Calu3 (cell line): Measurements from ENCODE around the gene CLEC17A. TPM values are rescaled to one million over a fixed set of nuclear protein-coding genes. Genes with fewer than 3 reads are reported as not detected.

Source experiments
- BruUV-seq: library from RNA; stranded (reverse); fragments of 400-500 nt; replicated peaks from 2 replicates; lab custom pipeline; 2021; lab: Mats Ljungman, UMichigan
- CTCF ChIA-PET: fragments of 300-600 bp; sonication (Branson Sonifier 250); formaldehyde crosslinking; loops from one replicate; lab custom pipeline; 2022; ENCODE audit warnings: antibody characterized with exemption; lab: Charles Lee
- DNase-seq: peaks from one replicate; pipeline ENCODE4 v3.0.0; 2022
- H3K27ac Mint-ChIP-seq: one replicate; pipeline ENCODE4 v1.8.0; 2022; ENCODE audit warnings: mixed read lengths; ENCODE audit not compliant: unreplicated experiment
- H3K27me3 Mint-ChIP-seq: one replicate; pipeline ENCODE4 v1.8.0; 2022; ENCODE audit warnings: mixed read lengths; ENCODE audit not compliant: unreplicated experiment
- H3K36me3 Mint-ChIP-seq: one replicate; pipeline ENCODE4 v1.8.0; 2022; ENCODE audit warnings: mild to moderate bottlenecking, moderate library complexity, mixed read lengths; ENCODE audit not compliant: insufficient read depth, unreplicated experiment
- H3K4me1 Mint-ChIP-seq: one replicate; pipeline ENCODE4 v1.8.0; 2022; ENCODE audit warnings: mild to moderate bottlenecking, low read depth, mixed read lengths; ENCODE audit not compliant: unreplicated experiment
- H3K4me3 Mint-ChIP-seq: one replicate; pipeline ENCODE4 v1.8.0; 2022; ENCODE audit warnings: mild to moderate bottlenecking, low read depth, moderate library complexity, mixed read lengths; ENCODE audit not compliant: unreplicated experiment
- H3K9me3 Mint-ChIP-seq: one replicate; pipeline ENCODE4 v1.8.0; 2022; ENCODE audit warnings: low read depth, mixed read lengths; ENCODE audit not compliant: unreplicated experiment
- intact Hi-C: fragments of 100-400 bp; cut with micrococcal nuclease; formaldehyde crosslinking; loops from one replicate; pipeline ENCODE4 v1.10.0; 2022; ENCODE audit not compliant: unreplicated experiment
- total RNA-seq: library from RNA; stranded (reverse); gene quantifications from 2 replicates; pipeline ENCODE4 v1.2.3, GENCODE V29; 2022
- TF ChIP-seq, protein P1 (sequence below): fragments of 200-600 bp; IDR thresholded peaks from one replicate; pipeline ENCODE4 v1.8.0; 2022; ENCODE audit warnings: antibody characterized with exemption; ENCODE audit not compliant: unreplicated experiment

Gene CLEC17A
- total RNA-seq, 1 experiment from 2014 or later = not detected

DNA sequence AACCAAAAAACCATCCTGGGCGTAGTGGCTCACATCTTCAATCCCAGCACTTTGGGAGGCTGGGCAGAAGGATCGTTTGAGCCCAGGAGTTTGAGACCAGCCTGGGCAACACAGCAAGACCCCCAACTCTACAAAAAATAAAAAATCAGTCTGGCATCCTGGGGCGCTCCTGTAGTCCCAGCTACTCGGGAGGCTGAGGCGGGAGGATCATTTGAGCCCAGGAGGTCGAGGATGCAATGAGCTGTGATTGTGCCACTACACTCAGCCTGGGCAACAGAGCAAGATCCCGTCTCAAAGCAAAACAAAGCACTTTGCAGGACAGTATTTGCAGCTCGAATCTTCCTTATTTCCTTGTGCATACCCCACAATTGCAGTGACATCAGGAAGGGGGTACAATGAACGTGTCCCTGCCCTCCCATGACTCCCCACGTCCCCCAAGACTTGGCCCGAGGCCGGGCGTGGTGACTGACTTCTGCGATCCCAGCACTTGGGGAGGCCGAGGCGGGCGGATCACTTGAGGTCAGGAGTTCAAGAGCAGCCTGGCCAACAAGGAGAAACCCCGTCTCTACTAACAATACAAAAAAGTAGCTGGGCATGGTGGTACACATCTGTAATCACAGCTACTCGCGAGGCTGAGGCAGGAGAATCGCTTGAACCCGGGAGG, 11.9 kb upstream of the CLEC17A start:
- Mint-ChIP-seq H3K4me1 (no peaks in the 10 kb centered on the region), H3K27ac (no peak overlapping the region), H3K4me3 (peak overlapping the region; percentile 93), H3K36me3 (peaks cover 42% of the 10 kb centered on the region), H3K27me3 (no peaks in the 10 kb centered on the region), H3K9me3 (no peaks in the 10 kb centered on the region)
- no peak for DNase-seq
- BruUV-seq = no TSS peak
- intact Hi-C loops = loop anchor here (5.0 kb wide), 1 partner anchor 316 kb away; the partner anchor contains the start of gene OR7A17
- TF ChIP-seq, protein P1, sequence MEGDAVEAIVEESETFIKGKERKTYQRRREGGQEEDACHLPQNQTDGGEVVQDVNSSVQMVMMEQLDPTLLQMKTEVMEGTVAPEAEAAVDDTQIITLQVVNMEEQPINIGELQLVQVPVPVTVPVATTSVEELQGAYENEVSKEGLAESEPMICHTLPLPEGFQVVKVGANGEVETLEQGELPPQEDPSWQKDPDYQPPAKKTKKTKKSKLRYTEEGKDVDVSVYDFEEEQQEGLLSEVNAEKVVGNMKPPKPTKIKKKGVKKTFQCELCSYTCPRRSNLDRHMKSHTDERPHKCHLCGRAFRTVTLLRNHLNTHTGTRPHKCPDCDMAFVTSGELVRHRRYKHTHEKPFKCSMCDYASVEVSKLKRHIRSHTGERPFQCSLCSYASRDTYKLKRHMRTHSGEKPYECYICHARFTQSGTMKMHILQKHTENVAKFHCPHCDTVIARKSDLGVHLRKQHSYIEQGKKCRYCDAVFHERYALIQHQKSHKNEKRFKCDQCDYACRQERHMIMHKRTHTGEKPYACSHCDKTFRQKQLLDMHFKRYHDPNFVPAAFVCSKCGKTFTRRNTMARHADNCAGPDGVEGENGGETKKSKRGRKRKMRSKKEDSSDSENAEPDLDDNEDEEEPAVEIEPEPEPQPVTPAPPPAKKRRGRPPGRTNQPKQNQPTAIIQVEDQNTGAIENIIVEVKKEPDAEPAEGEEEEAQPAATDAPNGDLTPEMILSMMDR = no peak
- CTCF ChIA-PET = no interaction called here

DNA sequence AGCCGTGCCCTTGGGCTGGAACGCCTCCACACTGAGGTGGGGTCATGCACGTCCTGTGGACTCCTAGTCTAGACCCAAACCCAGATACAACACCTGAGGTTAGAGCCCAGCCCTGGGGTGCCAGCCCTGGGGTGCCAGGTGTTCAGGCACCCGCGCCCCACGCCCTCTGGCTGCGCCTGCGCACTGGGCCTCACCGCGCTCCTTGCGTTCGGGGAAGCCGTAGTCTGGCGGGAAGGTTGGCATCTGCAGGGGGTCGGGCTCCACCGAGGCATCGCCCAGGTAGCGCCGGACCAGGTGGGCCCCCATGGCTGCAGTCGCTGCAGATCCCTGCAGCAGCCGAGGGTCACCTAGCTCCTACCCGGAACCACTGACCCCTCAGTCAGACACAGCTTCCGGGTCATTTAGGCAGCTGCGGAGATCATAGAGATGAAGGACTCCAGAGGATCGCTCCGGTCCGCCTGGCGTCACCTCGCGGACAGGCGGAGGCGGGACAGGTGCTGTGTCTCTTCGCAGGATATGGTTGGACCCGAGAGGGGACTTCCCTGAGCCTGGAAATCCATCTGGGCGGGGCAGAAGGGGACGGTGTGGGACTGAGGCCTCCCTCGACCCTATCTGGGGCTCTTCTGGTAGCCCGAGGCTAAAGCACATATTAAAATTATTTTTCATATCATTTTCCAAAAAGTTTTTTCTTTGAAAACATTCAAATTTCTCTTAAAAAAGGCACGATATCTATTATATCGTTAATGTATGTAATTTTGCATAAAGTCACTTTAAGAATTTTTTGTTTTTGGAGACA, 11.0 kb upstream of the CLEC17A start, which contains the start of gene NDUFB7:
Gene NDUFB7, minus strand, starts transcription at position 372 of the 796 bp plus-strand sequence. Its CDS starts 66 bp downstream, at position 306.
- DNase-seq = peak; percentile 88
- Mint-ChIP-seq H3K4me3 (peak within 1 kb of the TSS; percentile 93), H3K36me3 (peaks cover 38% of the 10 kb centered on the region), H3K9me3 (no peaks in the 10 kb centered on the region), H3K27me3 (no peaks in the 10 kb centered on the region), H3K4me1 (no peaks in the 10 kb centered on the region), H3K27ac (peak within 1 kb of the TSS; percentile 20)
- CTCF ChIA-PET = interaction anchor here (0.5 to 0.6 kb wide), 2 partner anchors 115 to 560 kb away, joined by 3 to 4 read pairs; no protein-coding TSS in a partner anchor
- no TSS peak for BruUV-seq
- TF ChIP-seq, protein P1 = peak; percentile 42
- intact Hi-C loops = loop anchor here (5.0 kb wide), 1 partner anchor 315 kb away; the partner anchor contains the start of gene OR7A17

DNA sequence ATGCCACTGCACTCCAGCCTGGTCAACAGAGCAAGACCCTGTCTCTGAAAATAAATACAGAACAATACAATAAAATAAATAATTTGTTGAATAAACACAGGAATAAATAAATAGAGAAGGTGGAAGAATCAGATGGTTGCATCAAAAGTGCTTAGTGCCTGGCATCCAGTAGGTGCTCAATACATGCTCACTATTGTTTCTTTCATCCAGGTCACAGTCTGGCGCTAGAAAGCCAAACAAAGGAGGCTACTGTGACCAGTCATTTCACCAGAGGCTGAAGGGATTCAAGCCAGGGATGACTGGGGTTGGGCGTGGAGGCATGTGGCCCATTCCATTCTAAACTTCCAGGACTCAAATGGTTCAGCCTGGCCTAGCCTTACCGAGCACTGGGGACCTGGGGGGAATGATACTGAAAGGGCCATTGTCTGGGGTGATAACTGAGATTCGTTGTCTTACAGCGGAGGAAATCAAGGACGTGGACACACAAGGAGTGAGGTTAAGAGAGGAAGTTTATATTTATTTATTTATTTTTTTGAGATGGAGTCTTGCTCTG, 7.4 kb upstream of the CLEC17A start:
- Mint-ChIP-seq H3K4me3 (no peak overlapping the region), H3K27ac (no peak overlapping the region), H3K4me1 (no peaks in the 10 kb centered on the region), H3K9me3 (no peaks in the 10 kb centered on the region), H3K27me3 (no peaks in the 10 kb centered on the region), H3K36me3 (peaks cover 15% of the 10 kb centered on the region)
- no TSS peak for BruUV-seq
- TF ChIP-seq, protein P1 = no peak
- CTCF ChIA-PET = interaction anchor here (2.6 kb wide), 1 partner anchor 110 kb away, joined by 17 read pairs; no protein-coding TSS in a partner anchor
- intact Hi-C loops = loop anchor here (2.0 kb wide), 1 partner anchor 111 kb away; no protein-coding TSS in a partner anchor
- no peak for DNase-seq

DNA sequence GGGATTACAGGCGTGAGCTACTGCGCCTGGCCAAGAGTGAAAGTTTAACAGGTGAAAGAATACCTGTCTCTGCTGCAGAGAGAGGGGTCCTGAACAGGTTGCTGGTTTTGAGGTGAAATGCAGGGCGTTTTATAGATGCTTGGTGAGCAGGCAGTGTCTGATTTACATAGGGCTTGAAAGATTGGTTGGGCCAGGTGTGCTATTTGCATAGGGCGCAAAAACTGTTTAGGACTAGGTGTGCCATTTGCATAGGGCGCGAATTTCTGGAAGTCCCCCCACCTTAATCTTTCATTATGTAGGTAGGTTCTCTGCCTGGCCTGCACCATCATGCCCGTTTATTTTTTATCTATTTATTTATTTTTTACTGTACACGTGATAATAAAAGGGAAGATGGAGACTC, 6.5 kb upstream of the CLEC17A start:
- TF ChIP-seq, protein P1 = no peak
- H3K4me3 Mint-ChIP-seq = no peak overlapping the region
- no peak overlapping the region for H3K27ac Mint-ChIP-seq
- DNase-seq = no peak
- no peaks in the 10 kb centered on the region for H3K27me3 Mint-ChIP-seq
- H3K9me3 Mint-ChIP-seq = no peaks in the 10 kb centered on the region
- H3K4me1 Mint-ChIP-seq = no peaks in the 10 kb centered on the region
- intact Hi-C loops = no loop called here
- CTCF ChIA-PET = no interaction called here
- BruUV-seq = no TSS peak
- peaks cover 7% of the 10 kb centered on the region for H3K36me3 Mint-ChIP-seq
